Spinal cord (tissue), 10 donors: ENCODE results near the gene TMEM158. TPM values are rescaled to one million over a fixed set of nuclear protein-coding genes. Genes with fewer than 3 reads are reported as not detected.

Experiments
- DNase-seq, 6 donors: peaks; one replicate each; pipeline versions ENCODE4 v3.0.0 to v3.0.0-alpha.2; 2013 to 2015; ENCODE audit warnings: low spot score in 6 of 6, low read depth in 4 of 6
- H3K27ac ChIP-seq: one replicate; pipeline ENCODE4 v1.5.1; 2013; ENCODE audit warnings: low read depth, low read length, control low read depth
- H3K27me3 ChIP-seq: one replicate; pipeline ENCODE4 v1.6.1; 2013; ENCODE audit warnings: low read length; ENCODE audit not compliant: control insufficient read depth, insufficient read depth
- H3K36me3 ChIP-seq: one replicate; pipeline ENCODE4 v1.6.1; 2013; ENCODE audit warnings: low read length; ENCODE audit not compliant: control insufficient read depth, insufficient read depth
- H3K4me1 ChIP-seq: one replicate; pipeline ENCODE4 v1.6.1; 2013; ENCODE audit warnings: low read length; ENCODE audit not compliant: control insufficient read depth, insufficient read depth
- H3K4me3 ChIP-seq: one replicate; pipeline ENCODE4 v1.5.1; 2013; ENCODE audit warnings: low read depth, low read length, control low read depth
- H3K9me3 ChIP-seq: one replicate; pipeline ENCODE4 v1.6.1; 2013; ENCODE audit warnings: low read length; ENCODE audit not compliant: control insufficient read depth, insufficient read depth
- WGBS: methylation state at CpG from one replicate; pipeline ENCODE4 v1.1.5; 2013; ENCODE audit warnings: missing lambda C conversion rate; ENCODE audit not compliant: insufficient coverage; 5-methylcytosine and 5-hydroxymethylcytosine counted together
- polyA plus RNA-seq, 2 donors: library from polyadenylated mRNA; unstranded; fragments of 120-200 nt; gene quantifications; one replicate each; pipeline ENCODE4 v1.2.1, GENCODE V29; 2013; ENCODE audit not compliant: insufficient read length in 2 of 2
- small RNA-seq: library from RNA; depleted of rRNA; stranded (forward); fragments of <200 nt; gene quantifications from one replicate; pipeline ENCODE3, GENCODE V24; 2014; ENCODE audit warnings: low replicate concordance
- total RNA-seq, 2 donors: library from RNA; depleted of rRNA in 1 of 2; stranded (reverse); fragments of 120-200 nt in 1 of 2; fragments of >200 nt in 1 of 2; gene quantifications; one replicate each; pipeline versions ENCODE4 v1.2.3 to v1.2.4, GENCODE V29; 2013 to 2014
- donor health status: healthy.

TMEM158 gene
- total and polyA plus RNA-seq, 4 donors, result 3.2 to 19.2 (median 11.1) TPM

- Histone ChIP-seq H3K4me1 (no peaks in the 10 kb centered on the region), H3K4me3 (no peak overlapping the region), H3K27me3 (no peaks in the 10 kb centered on the region), H3K9me3 (no peaks in the 10 kb centered on the region), H3K27ac (no peak overlapping the region), H3K36me3 (no peaks in the 10 kb centered on the region)
- DNase-seq, result no peak
- WGBS, result 62% methylated on average over 6 of the region's 6 CpGs
Measured at GRCh38 chr3:45180051-45180450, 46.0 kb downstream of the TMEM158 start.

GRCh38 chr3:45179163-45179562 lies 46.9 kb downstream of the TMEM158 start:
- no peaks in the 10 kb centered on the region for H3K9me3 ChIP-seq
- H3K27ac ChIP-seq, result no peak overlapping the region
- DNase-seq, result no peak
- WGBS, result 79% methylated on average over 2 of the region's 3 CpGs
- H3K36me3 ChIP-seq, result no peaks in the 10 kb centered on the region
- no peaks in the 10 kb centered on the region for H3K27me3 ChIP-seq
- no peaks in the 10 kb centered on the region for H3K4me1 ChIP-seq
- H3K4me3 ChIP-seq, result no peak overlapping the region

- no peaks in the 10 kb centered on the region for H3K36me3 ChIP-seq
- no peak overlapping the region for H3K27ac ChIP-seq
- 86% methylated on average over 13 of the region's 13 CpGs for WGBS
- no peak overlapping the region for H3K4me3 ChIP-seq
- H3K27me3 ChIP-seq, result no peaks in the 10 kb centered on the region
- no peaks in the 10 kb centered on the region for H3K9me3 ChIP-seq
- H3K4me1 ChIP-seq, result no peaks in the 10 kb centered on the region
- no peak for DNase-seq
Measured at GRCh38 chr3:45178183-45179023, 47.7 kb downstream of the TMEM158 start.

- Histone ChIP-seq H3K27ac (no peak overlapping the region), H3K4me3 (no peak overlapping the region), H3K4me1 (no peaks in the 10 kb centered on the region), H3K9me3 (no peaks in the 10 kb centered on the region), H3K27me3 (no peaks in the 10 kb centered on the region), H3K36me3 (no peaks in the 10 kb centered on the region)
- WGBS, result no CpG with 5 or more reads among the region's 4 CpGs
- no peak for DNase-seq
Measured at GRCh38 chr3:45176912-45177311, 49.2 kb downstream of the TMEM158 start.

Small RNA genes within 50 kb of the gene (small RNA-seq; reads per million reads assigned to genes)
- gene RF00012, result 0.06 reads per million

Other genes starting within 250 kb of the TMEM158 start
- gene CLEC3B, start 200.0 kb downstream of the TMEM158 start, total RNA-seq, result 100 to 1,000 TPM; 101 to 391 TPM
- 100 to 1,000 TPM in 1 of 2 donors, 10 to 100 TPM in 1; 91.2 to 175 TPM for gene CLEC3B, start 200.0 kb downstream of the TMEM158 start, polyA plus RNA-seq
- gene CDCP1, start 79.9 kb downstream of the TMEM158 start, total RNA-seq, result under 1 TPM; 0.44 to 0.99 TPM
- under 1 TPM; 0.45 to 0.46 TPM for gene CDCP1, start 79.9 kb downstream of the TMEM158 start, polyA plus RNA-seq
- gene LARS2, start 162.3 kb upstream of the TMEM158 start, total RNA-seq, result 10 to 100 TPM; 22.4 to 24.4 TPM
- gene LARS2, start 162.3 kb upstream of the TMEM158 start, polyA plus RNA-seq, result 10 to 100 TPM; 21.8 to 21.9 TPM